Measurements from ENCODE around the gene SH2D6.

The SH2D6 gene

DNA sequence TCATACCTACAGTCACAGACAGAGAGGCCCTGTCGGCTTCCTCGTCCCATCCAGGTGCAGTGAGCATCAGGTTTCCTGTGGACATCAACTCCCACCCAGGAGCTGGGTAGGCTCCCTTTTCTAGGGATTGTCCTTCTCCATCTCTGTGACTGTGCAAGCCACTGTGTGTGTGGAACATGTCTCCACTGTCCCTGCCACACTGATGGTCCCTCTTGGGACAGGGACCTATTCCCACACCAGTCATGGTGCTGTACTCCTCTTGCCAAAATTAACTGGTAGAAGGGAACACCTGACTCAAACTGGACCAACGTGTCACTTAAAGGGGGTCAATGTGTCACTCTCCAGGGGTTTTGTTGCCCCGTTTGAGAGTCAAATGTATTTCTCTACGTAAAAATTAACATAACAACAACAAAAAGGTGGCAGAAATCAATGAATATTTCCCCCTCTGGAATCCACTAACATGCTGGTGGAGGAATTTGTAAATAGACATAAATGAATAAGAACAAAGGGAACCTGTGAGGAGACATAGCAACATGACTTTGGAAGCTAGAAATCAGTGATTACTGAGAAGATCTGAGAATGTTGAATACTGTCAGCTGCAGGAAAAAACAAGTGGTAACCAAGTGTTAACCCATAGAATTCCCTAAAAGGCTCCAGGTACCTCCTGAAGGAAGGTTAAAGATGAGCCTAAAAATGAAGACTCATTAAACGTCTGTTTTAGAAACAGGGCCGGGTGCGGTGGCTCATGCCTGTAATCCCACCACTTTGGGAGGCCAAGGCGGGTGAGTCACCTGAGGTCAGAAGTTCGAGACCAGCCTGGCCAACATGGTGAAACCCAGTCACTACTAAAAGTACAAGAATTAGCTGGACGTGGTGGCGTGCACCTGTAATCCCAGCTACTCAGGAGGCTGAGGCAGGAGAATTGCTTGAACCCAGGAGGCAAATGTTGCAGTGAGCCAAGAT, 40.4 kb downstream of the SH2D6 start:
- Histone ChIP-seq H3K9me3 (ENCODE audit: low read depth, low read length) (no peaks in the 10 kb centered on the region), H3K9ac (ENCODE audit: insufficient read length) (no peak overlapping the region), H3K27ac (no peak overlapping the region), H3K4me3 (no peak overlapping the region), H3K36me3 (ENCODE audit: insufficient read depth, low read length) (no peaks in the 10 kb centered on the region)
- TF ChIP-seq POLR2AphosphoS5 (IDR thresholded peaks at IDR 0.05; ENCODE audit: borderline replicate concordance, low read depth, low read length) (no peak), EZH2 (IDR thresholded peaks at IDR 0.05) (no peak), FOXP2 (optimal IDR thresholded peaks at IDR 0.05; ENCODE audit: control extremely low read depth, extremely low read length, insufficient read depth) (no peak)
- no peak for DNase-seq (ENCODE audit: low read depth, low spot score)

DNA sequence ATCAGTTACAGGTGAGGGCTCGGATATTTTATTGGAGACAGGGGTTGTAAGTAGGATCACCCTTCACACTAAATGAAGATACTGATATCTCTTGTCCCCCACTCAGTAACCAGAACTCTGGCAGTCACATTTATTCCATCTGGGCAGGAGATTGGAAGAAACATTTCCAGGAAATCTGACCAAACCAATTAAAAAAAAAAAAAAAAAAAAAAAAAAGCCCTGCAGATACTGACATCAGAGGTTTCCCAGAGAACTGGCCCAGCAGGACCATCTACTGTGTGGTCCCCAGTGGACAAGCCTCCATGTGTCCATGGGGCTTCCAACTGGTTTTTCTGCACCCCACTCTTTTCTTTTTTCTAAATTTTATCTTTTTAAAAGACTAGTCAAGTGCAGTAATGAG, 41.3 kb downstream of the SH2D6 start:
- Histone ChIP-seq H3K9ac (ENCODE audit: insufficient read length) (no peak overlapping the region), H3K27ac (no peak overlapping the region), H3K36me3 (ENCODE audit: insufficient read depth, low read length) (no peaks in the 10 kb centered on the region), H3K9me3 (ENCODE audit: low read depth, low read length) (no peaks in the 10 kb centered on the region), H3K4me3 (no peak overlapping the region)
- no peak for DNase-seq (ENCODE audit: low read depth, low spot score)
- TF ChIP-seq POLR2AphosphoS5 (IDR thresholded peaks at IDR 0.05; ENCODE audit: borderline replicate concordance, low read depth, low read length) (no peak), FOXP2 (optimal IDR thresholded peaks at IDR 0.05; ENCODE audit: control extremely low read depth, extremely low read length, insufficient read depth) (no peak), EZH2 (IDR thresholded peaks at IDR 0.05) (no peak)

DNA sequence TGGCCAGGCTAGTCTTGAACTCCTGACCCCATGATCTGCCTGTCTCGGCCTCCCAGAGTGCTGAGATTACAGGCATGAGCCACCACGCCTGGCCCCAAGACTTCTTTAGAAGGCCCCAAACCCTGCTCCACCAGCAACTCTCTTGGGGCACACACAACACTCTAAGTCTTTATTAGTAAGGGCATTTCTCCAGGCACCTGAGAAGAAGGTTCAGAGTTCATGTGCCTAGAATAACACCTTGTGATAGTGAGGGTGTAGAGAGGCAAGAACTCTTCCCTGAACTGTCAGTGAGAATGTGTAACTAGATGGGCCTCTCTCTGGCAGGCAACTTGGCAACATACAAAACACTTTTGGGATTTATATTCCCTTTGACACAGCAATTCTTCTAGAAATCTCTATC, 43.8 kb downstream of the SH2D6 start:
- Histone ChIP-seq H3K9me3 (ENCODE audit: low read depth, low read length) (no peaks in the 10 kb centered on the region), H3K36me3 (ENCODE audit: insufficient read depth, low read length) (no peaks in the 10 kb centered on the region), H3K27ac (no peak overlapping the region), H3K9ac (ENCODE audit: insufficient read length) (no peak overlapping the region), H3K4me3 (no peak overlapping the region)
- TF ChIP-seq FOXP2 (optimal IDR thresholded peaks at IDR 0.05; ENCODE audit: control extremely low read depth, extremely low read length, insufficient read depth) (no peak), POLR2AphosphoS5 (IDR thresholded peaks at IDR 0.05; ENCODE audit: borderline replicate concordance, low read depth, low read length) (no peak), EZH2 (IDR thresholded peaks at IDR 0.05) (no peak)
- no peak for DNase-seq (ENCODE audit: low read depth, low spot score)

DNA sequence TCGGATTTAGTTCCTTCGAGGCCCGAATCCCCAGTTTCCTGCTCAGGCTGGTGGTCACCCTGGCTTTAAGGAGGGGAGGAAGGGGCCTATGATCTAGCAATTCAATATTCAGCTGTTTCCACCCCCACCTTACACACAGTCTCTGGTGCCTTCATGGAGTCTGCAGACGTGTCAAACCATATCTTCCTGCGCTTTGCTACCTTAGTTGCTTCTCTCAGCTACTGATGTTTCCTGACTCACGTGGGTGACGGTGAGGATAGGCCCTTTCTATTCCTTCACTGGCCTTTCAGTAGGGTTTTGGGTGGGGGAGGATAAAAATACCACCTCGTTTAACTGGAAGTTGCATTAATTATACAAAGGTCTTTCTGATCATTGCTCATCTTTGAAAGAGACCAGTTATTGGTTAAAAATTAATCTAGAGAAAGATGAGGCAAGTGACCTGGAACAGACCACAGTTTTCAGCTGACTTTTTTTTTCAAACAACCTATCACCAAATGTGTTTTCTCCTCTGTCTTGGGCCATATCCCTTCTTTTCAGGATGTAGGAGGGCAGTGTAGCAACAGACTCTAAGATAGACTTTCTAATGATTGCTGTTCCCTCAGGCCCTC, 49.7 kb downstream of the SH2D6 start:
- peak overlapping the region; percentile 36; the same call in 1 of the 2 replicates for H3K27ac ChIP-seq
- no peaks in the 10 kb centered on the region for H3K36me3 ChIP-seq (ENCODE audit: insufficient read depth, low read length)
- H3K9me3 ChIP-seq (ENCODE audit: low read depth, low read length) = no peaks in the 10 kb centered on the region
- H3K9ac ChIP-seq (ENCODE audit: insufficient read length) = no peak overlapping the region
- TF ChIP-seq EZH2 (IDR thresholded peaks at IDR 0.05) (no peak), POLR2AphosphoS5 (IDR thresholded peaks at IDR 0.05; ENCODE audit: borderline replicate concordance, low read depth, low read length) (no peak), FOXP2 (optimal IDR thresholded peaks at IDR 0.05; ENCODE audit: control extremely low read depth, extremely low read length, insufficient read depth) (no peak)
- no peak overlapping the region for H3K4me3 ChIP-seq
- DNase-seq (ENCODE audit: low read depth, low spot score) = no peak

DNA sequence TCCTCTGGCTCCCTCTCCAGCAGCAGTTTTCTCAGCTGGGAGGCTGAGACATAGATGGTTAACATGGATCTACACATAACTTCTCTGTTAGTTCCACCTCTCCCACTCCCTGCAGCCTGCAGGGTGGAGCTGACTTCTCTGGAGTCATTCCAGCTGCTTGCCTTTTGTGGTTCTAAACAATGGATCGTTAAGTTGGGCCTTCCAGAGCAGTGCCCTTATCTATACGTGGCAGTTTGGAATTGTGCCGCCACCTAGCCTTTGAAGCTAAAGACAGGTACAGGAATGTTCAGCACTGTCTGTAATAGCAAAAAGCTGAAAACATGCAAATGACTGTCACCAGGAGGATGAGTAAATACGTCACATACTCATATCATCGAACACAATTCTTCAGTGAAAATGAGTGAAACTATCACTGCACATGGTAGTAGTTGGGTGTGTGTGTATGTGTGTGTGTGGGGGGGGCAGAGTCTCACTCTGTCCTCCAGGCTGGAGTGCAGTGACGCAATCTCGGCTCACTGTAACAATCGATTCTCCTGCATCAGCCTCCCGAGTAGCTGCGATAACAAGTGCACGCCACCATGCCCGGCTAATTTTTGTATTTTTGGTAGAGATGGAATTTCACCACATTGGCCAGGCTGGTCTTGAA, 50.3 kb downstream of the SH2D6 start:
- Histone ChIP-seq H3K4me3 (no peak overlapping the region), H3K27ac (peak overlapping the region; percentile 31; the same call in 1 of the 2 replicates), H3K9ac (ENCODE audit: insufficient read length) (no peak overlapping the region), H3K36me3 (ENCODE audit: insufficient read depth, low read length) (no peaks in the 10 kb centered on the region), H3K9me3 (ENCODE audit: low read depth, low read length) (no peaks in the 10 kb centered on the region)
- no peak for DNase-seq (ENCODE audit: low read depth, low spot score)
- TF ChIP-seq POLR2AphosphoS5 (IDR thresholded peaks at IDR 0.05; ENCODE audit: borderline replicate concordance, low read depth, low read length) (no peak), EZH2 (IDR thresholded peaks at IDR 0.05) (no peak), FOXP2 (optimal IDR thresholded peaks at IDR 0.05; ENCODE audit: control extremely low read depth, extremely low read length, insufficient read depth) (no peak)

DNA sequence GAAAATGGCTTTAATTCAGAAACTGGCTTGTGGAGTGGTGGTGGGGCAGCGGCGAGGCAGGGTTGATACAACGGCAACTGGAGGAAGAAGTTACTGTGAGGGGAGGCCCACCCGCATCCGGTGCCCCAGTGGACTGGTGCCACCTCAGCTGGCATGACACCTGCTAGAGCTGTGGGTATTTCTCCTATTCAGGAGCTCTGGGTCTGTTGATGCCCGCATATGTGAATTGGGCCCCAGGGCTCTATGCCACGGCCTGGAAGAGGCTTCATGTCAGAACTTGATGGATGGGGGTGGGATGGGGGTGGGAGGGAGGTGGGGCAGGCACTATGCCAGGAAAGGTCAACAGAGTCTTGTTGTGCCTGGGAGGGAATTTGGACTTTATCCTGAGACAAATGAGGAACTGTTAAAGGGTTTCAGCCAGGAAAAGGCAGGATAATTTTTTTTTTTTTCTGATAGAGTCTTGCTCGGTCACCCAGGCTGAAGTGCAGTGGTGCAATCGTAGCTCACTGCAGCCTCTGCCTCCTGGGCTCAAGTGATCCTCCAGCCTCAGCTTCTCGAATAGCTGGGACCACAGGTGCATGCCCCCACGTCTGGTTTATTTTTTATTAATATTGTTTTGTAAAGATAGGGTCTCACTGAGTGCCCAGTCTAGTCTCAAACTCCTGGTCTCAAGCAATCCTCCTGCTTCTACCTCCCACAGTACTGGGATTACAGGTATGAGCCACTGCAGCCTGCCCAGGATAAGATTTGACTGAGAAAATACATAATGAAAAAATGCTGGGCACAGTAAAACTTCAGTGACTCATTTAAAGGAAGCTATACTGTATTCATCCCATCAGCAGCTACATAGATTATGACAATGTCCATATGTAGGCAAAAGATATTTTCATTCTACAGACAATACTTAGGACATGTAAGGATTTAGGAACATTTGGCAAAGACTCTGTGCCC, 52.6 kb downstream of the SH2D6 start:
- no peaks in the 10 kb centered on the region for H3K9me3 ChIP-seq (ENCODE audit: low read depth, low read length)
- H3K36me3 ChIP-seq (ENCODE audit: insufficient read depth, low read length) = no peaks in the 10 kb centered on the region
- TF ChIP-seq EZH2 (IDR thresholded peaks at IDR 0.05) = no peak
- no peak for TF ChIP-seq POLR2AphosphoS5 (IDR thresholded peaks at IDR 0.05; ENCODE audit: borderline replicate concordance, low read depth, low read length)
- no peak for TF ChIP-seq FOXP2 (optimal IDR thresholded peaks at IDR 0.05; ENCODE audit: control extremely low read depth, extremely low read length, insufficient read depth)
- no peak overlapping the region for H3K27ac ChIP-seq
- H3K9ac ChIP-seq (ENCODE audit: insufficient read length) = no peak overlapping the region
- DNase-seq (ENCODE audit: low read depth, low spot score) = no peak
- H3K4me3 ChIP-seq = no peak overlapping the region

DNA sequence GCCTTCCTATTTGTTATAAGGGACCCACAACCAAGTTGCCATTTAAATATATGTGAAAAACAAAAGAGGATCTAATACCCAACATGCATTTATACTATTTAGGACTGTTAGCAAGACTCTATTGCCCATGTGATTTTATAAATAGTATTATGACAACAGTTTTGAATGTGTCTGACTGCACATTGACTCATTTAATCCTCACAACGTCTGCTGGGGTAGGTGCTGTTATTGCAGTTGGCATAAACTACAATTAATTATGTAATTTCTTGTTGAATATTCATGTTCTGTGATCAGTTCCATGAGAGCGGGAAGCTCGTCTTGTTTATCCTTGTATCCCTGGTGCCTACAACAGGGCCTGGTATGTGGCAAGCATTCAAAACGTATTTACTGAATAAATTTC, 53.7 kb downstream of the SH2D6 start:
- TF ChIP-seq EZH2 (IDR thresholded peaks at IDR 0.05) (no peak), POLR2AphosphoS5 (IDR thresholded peaks at IDR 0.05; ENCODE audit: borderline replicate concordance, low read depth, low read length) (no peak)
- H3K4me3 ChIP-seq = no peak overlapping the region
- H3K36me3 ChIP-seq (ENCODE audit: insufficient read depth, low read length) = no peaks in the 10 kb centered on the region
- H3K9me3 ChIP-seq (ENCODE audit: low read depth, low read length) = no peaks in the 10 kb centered on the region
- H3K27ac ChIP-seq = no peak overlapping the region
- no peak overlapping the region for H3K9ac ChIP-seq (ENCODE audit: insufficient read length)
- no peak for DNase-seq (ENCODE audit: low read depth, low spot score)
